GM21737 (cell line): Measurements from ENCODE around the gene TMPRSS7.

Experiments
- ATAC-seq: cut with Tn5 transposase; IDR thresholded peaks from one replicate; pipeline ENCODE4 v1.9.1; 2021; ENCODE audit warnings: mild to moderate bottlenecking, moderate library complexity; ENCODE audit not compliant: unreplicated experiment

Gene TMPRSS7

GRCh38 chr3:112095731-112096130 is 61.2 kb downstream of the TMPRSS7 start:
- no peak for ATAC-seq

GRCh38 chr3:112096176-112096575 is 61.6 kb downstream of the TMPRSS7 start:
- ATAC-seq: no peak

GRCh38 chr3:112097378-112097777 is 62.8 kb downstream of the TMPRSS7 start:
- no peak for ATAC-seq

GRCh38 chr3:112101916-112102315 is 67.4 kb downstream of the TMPRSS7 start:
- no peak for ATAC-seq

GRCh38 chr3:112104774-112105173 is 70.2 kb downstream of the TMPRSS7 start:
- no peak for ATAC-seq

GRCh38 chr3:112109322-112109721 is 74.8 kb downstream of the TMPRSS7 start:
- no peak for ATAC-seq

GRCh38 chr3:112111785-112112402 is 77.4 kb downstream of the TMPRSS7 start:
- ATAC-seq: peak; percentile 55

- ATAC-seq: no peak
Measured at GRCh38 chr3:112114576-112115160, 80.1 kb downstream of the TMPRSS7 start.

- ATAC-seq: peak; percentile 34
Measured at GRCh38 chr3:112115161-112115739, 80.7 kb downstream of the TMPRSS7 start.

GRCh38 chr3:112115806-112116383 is 81.4 kb downstream of the TMPRSS7 start:
- no peak for ATAC-seq

GRCh38 chr3:112116748-112117186 is 82.2 kb downstream of the TMPRSS7 start:
- ATAC-seq: no peak

GRCh38 chr3:112117415-112117814 is 82.9 kb downstream of the TMPRSS7 start:
- no peak for ATAC-seq

- ATAC-seq: no peak
Measured at GRCh38 chr3:112117841-112118571, 83.5 kb downstream of the TMPRSS7 start.

- ATAC-seq: no peak
Measured at GRCh38 chr3:112119962-112120836, 85.7 kb downstream of the TMPRSS7 start.

GRCh38 chr3:112121577-112122547 is 87.3 kb downstream of the TMPRSS7 start:
- ATAC-seq: no peak

- no peak for ATAC-seq
Measured at GRCh38 chr3:112122870-112123269, 88.3 kb downstream of the TMPRSS7 start.

- ATAC-seq: no peak
Measured at GRCh38 chr3:112123548-112123947, 89.0 kb downstream of the TMPRSS7 start.

GRCh38 chr3:112124907-112125607 is 90.5 kb downstream of the TMPRSS7 start:
- no peak for ATAC-seq

- no peak for ATAC-seq
Measured at GRCh38 chr3:112126511-112126911, 92.0 kb downstream of the TMPRSS7 start.
